ENCODE data around the gene MAU2. TPM values are rescaled to one million over a fixed set of nuclear protein-coding genes. Genes with fewer than 3 reads are reported as not detected.

Gene MAU2
- total RNA-seq, 1 experiment from 2014 or later, result 48.4 TPM

DNA sequence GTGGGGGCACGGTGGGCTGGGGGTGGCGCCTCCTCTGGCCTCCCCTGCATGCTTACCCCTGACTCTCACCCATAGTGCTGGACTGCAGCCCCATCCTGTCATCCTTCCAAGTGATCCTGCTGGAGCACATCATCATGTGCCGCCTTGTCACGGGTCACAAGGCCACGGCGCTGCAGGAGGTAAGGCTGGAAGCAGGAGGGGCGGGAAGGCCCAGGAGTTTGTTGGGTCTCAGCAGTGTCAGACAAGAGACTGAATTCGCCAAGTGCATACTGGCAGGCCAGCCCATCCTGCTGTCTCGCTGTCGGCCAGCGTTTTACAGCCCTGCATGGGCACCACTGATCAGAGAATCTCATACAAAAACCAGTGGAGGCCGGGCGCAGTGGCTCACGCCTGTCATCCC lies 23.1 kb downstream of the MAU2 start:
- H3K9me3 ChIP-seq (ENCODE audit: control insufficient read depth, low read depth, low read length), result no peaks in the 10 kb centered on the region
- H2AK5ac ChIP-seq (ENCODE audit: insufficient read length, low read length), result no peak overlapping the region
- H4K8ac ChIP-seq (replicated peaks; ENCODE audit: insufficient read length, low read depth, low read length), result no peak overlapping the region
- no peaks in the 10 kb centered on the region for H3K27me3 Mint-ChIP-seq (ENCODE audit: low read depth)
- no peaks in the 10 kb centered on the region for H3K79me1 ChIP-seq (ENCODE audit: insufficient read depth, low read depth, low read length, poor library complexity, severe bottlenecking)
- H3K4me1 Mint-ChIP-seq, result no peaks in the 10 kb centered on the region
- H3K56ac ChIP-seq (ENCODE audit: insufficient read length, low read depth, low read length), result no peak overlapping the region
- peaks cover 19 to 54% (median 46%) of the 10 kb centered on the region in 3 experiments for H3K36me3 Mint-ChIP-seq (ENCODE audit: insufficient read depth in 1 of 3, low read depth in 3 of 3)
- H3K27me3 ChIP-seq (ENCODE audit: insufficient read depth, low read length), result no peaks in the 10 kb centered on the region
- no peak overlapping the region for H2BK15ac ChIP-seq (ENCODE audit: low read depth, low read length)
- H3K27ac Mint-ChIP-seq, result no peak overlapping the region
- no peak overlapping the region for H2BK120ac ChIP-seq (ENCODE audit: low read depth, low read length, poor library complexity, severe bottlenecking)
- H2BK12ac ChIP-seq (ENCODE audit: insufficient read length, low read depth, low read length), result no peak overlapping the region
- no peaks in the 10 kb centered on the region for H3K9me3 Mint-ChIP-seq
- H3K4me1 ChIP-seq (ENCODE audit: insufficient read depth, low read length), result no peaks in the 10 kb centered on the region
- WGBS (ENCODE audit: extremely low coverage, insufficient read length, low lambda C conversion rate), result no CpG with 5 or more reads among the region's 14 CpGs
- H2BK20ac ChIP-seq (ENCODE audit: low read depth, low read length, poor library complexity, severe bottlenecking), result no peak overlapping the region
- H3K23ac ChIP-seq (ENCODE audit: insufficient read length, low read depth, low read length), result no peak overlapping the region
- no peaks in the 10 kb centered on the region for H4K20me1 ChIP-seq (ENCODE audit: control insufficient read depth, insufficient read depth, insufficient read length)
- no peak overlapping the region for H3K9ac ChIP-seq (ENCODE audit: extremely low read depth, insufficient read length, low read length)
- no peak overlapping the region for H3K4me2 ChIP-seq (ENCODE audit: insufficient read depth, insufficient read length, low read length)
- H4K91ac ChIP-seq (ENCODE audit: insufficient read length, low read depth, low read length), result no peak overlapping the region
- H3K23me2 ChIP-seq (ENCODE audit: insufficient read length, low read depth, low read length, poor library complexity, severe bottlenecking), result no peaks in the 10 kb centered on the region
- no peak overlapping the region for H3T11ph ChIP-seq (ENCODE audit: low read length)
- TF ChIP-seq, protein P1, sequence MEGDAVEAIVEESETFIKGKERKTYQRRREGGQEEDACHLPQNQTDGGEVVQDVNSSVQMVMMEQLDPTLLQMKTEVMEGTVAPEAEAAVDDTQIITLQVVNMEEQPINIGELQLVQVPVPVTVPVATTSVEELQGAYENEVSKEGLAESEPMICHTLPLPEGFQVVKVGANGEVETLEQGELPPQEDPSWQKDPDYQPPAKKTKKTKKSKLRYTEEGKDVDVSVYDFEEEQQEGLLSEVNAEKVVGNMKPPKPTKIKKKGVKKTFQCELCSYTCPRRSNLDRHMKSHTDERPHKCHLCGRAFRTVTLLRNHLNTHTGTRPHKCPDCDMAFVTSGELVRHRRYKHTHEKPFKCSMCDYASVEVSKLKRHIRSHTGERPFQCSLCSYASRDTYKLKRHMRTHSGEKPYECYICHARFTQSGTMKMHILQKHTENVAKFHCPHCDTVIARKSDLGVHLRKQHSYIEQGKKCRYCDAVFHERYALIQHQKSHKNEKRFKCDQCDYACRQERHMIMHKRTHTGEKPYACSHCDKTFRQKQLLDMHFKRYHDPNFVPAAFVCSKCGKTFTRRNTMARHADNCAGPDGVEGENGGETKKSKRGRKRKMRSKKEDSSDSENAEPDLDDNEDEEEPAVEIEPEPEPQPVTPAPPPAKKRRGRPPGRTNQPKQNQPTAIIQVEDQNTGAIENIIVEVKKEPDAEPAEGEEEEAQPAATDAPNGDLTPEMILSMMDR (conservative IDR thresholded peaks at IDR 0.05), result no peak
- H3K4me3 Mint-ChIP-seq, result no peak overlapping the region
- no peak for DNase-seq
- H3K4ac ChIP-seq (ENCODE audit: low read depth, low read length), result no peak overlapping the region
- H3K18ac ChIP-seq (ENCODE audit: insufficient read length, low read depth, low read length), result no peak overlapping the region
- H3K79me2 ChIP-seq (ENCODE audit: insufficient read depth, low read length), result no peaks in the 10 kb centered on the region
- no peak overlapping the region for H3K27ac ChIP-seq (ENCODE audit: insufficient read length, low read depth, low read length)
- H3K14ac ChIP-seq (ENCODE audit: insufficient read depth, low read length), result no peak overlapping the region
- no peak overlapping the region for H2BK5ac ChIP-seq (ENCODE audit: insufficient read length, low read length)
- H4K5ac ChIP-seq (ENCODE audit: insufficient read length, low read depth, low read length), result no peak overlapping the region
- no peak overlapping the region for H2AFZ ChIP-seq (ENCODE audit: low read length)

All from H9 (cell line).